B cell (primary cell): ENCODE results near the gene TACR2.

ENCODE experiments used
- CTCF ChIP-seq: fragments of 200-600 bp; IDR thresholded peaks from one replicate; pipeline ENCODE4 v1.8.0; 2022; ENCODE audit warnings: antibody characterized with exemption, mild to moderate bottlenecking
- EZH2 ChIP-seq: IDR thresholded peaks from 2 replicates; pipeline ENCODE4 v1.6.1; 2012; ENCODE audit warnings: borderline replicate concordance, low read depth, mild to moderate bottlenecking, moderate library complexity, low read length; ENCODE audit not compliant: insufficient read depth, poor library complexity, severe bottlenecking

DNA sequence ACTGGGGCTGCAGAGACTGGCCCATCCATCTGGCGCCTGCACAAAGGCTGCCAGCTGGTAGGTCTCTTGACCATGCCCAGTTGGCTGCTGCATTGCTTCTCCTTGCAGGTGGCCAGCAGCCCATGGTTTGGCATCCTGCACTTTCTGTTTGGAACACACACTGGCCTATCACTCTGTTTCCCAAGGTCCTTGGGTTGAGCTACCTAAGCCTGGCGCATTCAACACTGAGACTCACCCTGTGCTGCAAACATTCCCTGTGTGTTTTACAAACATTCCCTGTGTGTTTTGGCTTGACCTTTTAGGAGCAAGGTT is 55.5 kb downstream of the TACR2 start:
- no peak for TF ChIP-seq CTCF
- TF ChIP-seq EZH2, result no peak
